T-cell (primary cell): ENCODE data around the gene FJX1. TPM values are rescaled to one million over a fixed set of nuclear protein-coding genes. Genes with fewer than 3 reads are reported as not detected.

ENCODE experiments used
- ATAC-seq, 4 experiments: fragments of 200-7000 bp in 3 of 4; fragments of 150-1000 bp in 1 of 4; cut with Tn5 transposase; replicated peaks in 1 of 4; 1 replicate in 3 of 4; 2 replicates in 1 of 4; pipeline ENCODE4 v1.10.0; 2021; ENCODE audit warnings: moderate library complexity in 3 of 4, mild to moderate bottlenecking in 2 of 4, moderate number of reproducible peaks in 1 of 4
- CTCF ChIA-PET, 2 donors: fragments of 300-600 bp; sonication (Branson Sonifier 250); formaldehyde crosslinking; loops; one replicate each; lab custom pipeline; 2022; ENCODE audit warnings: antibody characterized with exemption in 2 of 2; lab: Charles Lee
- POLR2A ChIA-PET, 2 donors: fragments of 300-600 bp; sonication (Branson Sonifier 250); formaldehyde crosslinking; loops; one replicate each; lab custom pipeline; 2022; ENCODE audit warnings: antibody characterized with exemption in 2 of 2; lab: Charles Lee
- DNase-seq, 35 experiments: peaks; one replicate each; pipeline versions ENCODE4 v3.0.0 to v3.0.0-alpha.2; 2013 to 2023
- H3K27ac ChIP-seq: one replicate; pipeline ENCODE4 v1.5.1; 2013; ENCODE audit warnings: low read length
- H3K27me3 ChIP-seq, 2 experiments: replicated peaks in 1 of 2; 1 replicate in 1 of 2; 2 replicates in 1 of 2; pipeline versions ENCODE4 v1.6.1 to v1.7.0; 2013; ENCODE audit warnings: low read length in 1 of 2, mixed read lengths in 1 of 2; ENCODE audit not compliant: control insufficient read depth in 2 of 2, insufficient read depth in 2 of 2; ENCODE audit errors: extremely low read depth in 1 of 2
- H3K36me3 ChIP-seq, 2 donors: 1 replicate in 1 of 2; 2 replicates in 1 of 2; pipeline versions ENCODE4 v1.6.1 to v1.7.0; 2013; ENCODE audit warnings: low read length in 1 of 2; ENCODE audit not compliant: control insufficient read depth in 2 of 2, insufficient read depth in 1 of 2; ENCODE audit errors: extremely low read depth in 1 of 2
- H3K4me1 ChIP-seq, 2 experiments: 1 replicate in 1 of 2; 2 replicates in 1 of 2; pipeline versions ENCODE4 v1.6.1 to v1.7.0; 2013; ENCODE audit warnings: low read length in 2 of 2, mixed read lengths in 1 of 2; ENCODE audit not compliant: insufficient read depth in 2 of 2, control insufficient read depth in 1 of 2; ENCODE audit errors: extremely low read depth in 1 of 2
- H3K4me3 ChIP-seq, 2 donors: 1 replicate in 1 of 2; 2 replicates in 1 of 2; pipeline versions ENCODE4 v1.5.1 to v1.7.0; 2013; ENCODE audit warnings: mild to moderate bottlenecking in 2 of 2, low read length in 1 of 2, moderate library complexity in 1 of 2; ENCODE audit not compliant: control insufficient read depth in 1 of 2; ENCODE audit errors: extremely low read depth in 1 of 2
- H3K9me3 ChIP-seq: 2 replicates; pipeline ENCODE4 v1.7.0; 2013
- H3K27ac Mint-ChIP-seq, 2 donors: one replicate each; pipeline ENCODE4 v1.8.0; 2020 to 2021; ENCODE audit warnings: mild to moderate bottlenecking in 2 of 2, mixed read lengths in 2 of 2
- H3K27me3 Mint-ChIP-seq, 2 donors: one replicate each; pipeline ENCODE4 v1.8.0; 2021 to 2022; ENCODE audit warnings: mixed read lengths in 2 of 2
- H3K36me3 Mint-ChIP-seq: one replicate; pipeline ENCODE4 v1.8.0; 2021; ENCODE audit warnings: mixed read lengths
- H3K4me1 Mint-ChIP-seq, 3 donors: one replicate each; pipeline ENCODE4 v1.8.0; 2020 to 2022; ENCODE audit warnings: mixed read lengths in 3 of 3, mild to moderate bottlenecking in 1 of 3
- H3K4me3 Mint-ChIP-seq, 3 donors: one replicate each; pipeline ENCODE4 v1.8.0; 2020 to 2022; ENCODE audit warnings: mild to moderate bottlenecking in 3 of 3, mixed read lengths in 3 of 3, moderate library complexity in 3 of 3
- H3K9me3 Mint-ChIP-seq, 3 donors: one replicate each; pipeline ENCODE4 v1.8.0; 2020 to 2022; ENCODE audit warnings: mixed read lengths in 3 of 3
- WGBS: methylation state at CpG from one replicate; pipeline ENCODE4 v1.1.5; 2013; ENCODE audit warnings: missing lambda C conversion rate; ENCODE audit not compliant: insufficient coverage; 5-methylcytosine and 5-hydroxymethylcytosine counted together
- total RNA-seq, 35 experiments: library from RNA in 6 of 35; stranded (reverse) in 6 of 35; fragments of 120-200 nt in 1 of 35; gene quantifications; one replicate each; pipeline versions ENCODE4 v1.2.1 to v1.2.4 and lab custom pipeline; 2013 to 2026

Gene FJX1
- total RNA-seq, 5 donors from 2014 or later (not counting 1 experiment from before 2014, with no cell fraction given), result 0.23 TPM; not detected in 4

- Mint-ChIP-seq H3K27ac (no peak overlapping the region), H3K27me3 (peaks cover 39 to 51% of the 10 kb centered on the region in 2 donors), H3K4me1 (peaks cover 0 to 2% (median 0%) of the 10 kb centered on the region in 3 donors), H3K4me3 (no peak overlapping the region), H3K36me3 (no peaks in the 10 kb centered on the region), H3K9me3 (no peaks in the 10 kb centered on the region)
- Histone ChIP-seq H3K27me3 (peaks cover 0 to 3% of the 10 kb centered on the region in 2 experiments), H3K36me3 (no peaks in the 10 kb centered on the region), H3K27ac (no peak overlapping the region), H3K4me3 (no peak overlapping the region), H3K4me1 (no peaks in the 10 kb centered on the region), H3K9me3 (no peaks in the 10 kb centered on the region)
- DNase-seq (no peak), ATAC-seq (no peak)
- ChIA-PET CTCF (interaction anchor here in 1 of 2 donors (0.5 kb wide), 1 partner anchor 136 kb away, joined by 3 read pairs; no protein-coding TSS in a partner anchor), POLR2A (no interaction called here)
- WGBS, result 0% methylated on average over 1 of the region's 1 CpG
These were observed 6.5 kb upstream of the FJX1 start for GRCh38 chr11:35611741-35612140.

- H3K9me3 ChIP-seq, result no peaks in the 10 kb centered on the region
- peaks cover 6 to 22% of the 10 kb centered on the region in 2 experiments for H3K27me3 ChIP-seq
- H3K4me1 ChIP-seq, result peaks cover 6 to 18% of the 10 kb centered on the region in 2 experiments
- Mint-ChIP-seq H3K36me3 (no peaks in the 10 kb centered on the region), H3K4me3 (no peak overlapping the region), H3K27me3 (peaks cover 32 to 58% of the 10 kb centered on the region in 2 donors), H3K9me3 (no peaks in the 10 kb centered on the region), H3K4me1 (peaks cover 10 to 13% (median 10%) of the 10 kb centered on the region in 3 donors), H3K27ac (no peak overlapping the region)
- no peaks in the 10 kb centered on the region for H3K36me3 ChIP-seq
- ChIA-PET POLR2A (no interaction called here), CTCF (interaction anchor here (0.6 to 1.4 kb wide), 9 partner anchors 10 to 878 kb away, joined by 3 to 8 read pairs (median 4); no protein-coding TSS in a partner anchor)
- no peak overlapping the region for H3K4me3 ChIP-seq
- WGBS, result no CpG with 5 or more reads among the region's 1 CpG
- no peak overlapping the region for H3K27ac ChIP-seq
- ATAC-seq (no peak), DNase-seq (no peak)
These were observed 3.2 kb upstream of the FJX1 start for GRCh38 chr11:35614939-35615569.

GRCh38 chr11:35615921-35616900, 2.0 kb upstream of the FJX1 start:
- ChIA-PET POLR2A (no interaction called here), CTCF (interaction anchor here (0.6 to 1.3 kb wide), 9 partner anchors 8 to 877 kb away, joined by 3 to 8 read pairs (median 4); no protein-coding TSS in a partner anchor)
- Histone ChIP-seq H3K4me3 (no peak overlapping the region), H3K4me1 (peaks cover 6 to 20% of the 10 kb centered on the region in 2 experiments), H3K9me3 (no peaks in the 10 kb centered on the region), H3K36me3 (no peaks in the 10 kb centered on the region), H3K27me3 (peaks cover 6 to 26% of the 10 kb centered on the region in 2 experiments), H3K27ac (no peak overlapping the region)
- peak in 5 of 35 experiments; percentile 11 to 78 (median 15) for DNase-seq
- Mint-ChIP-seq H3K36me3 (no peaks in the 10 kb centered on the region), H3K4me1 (peaks cover 11 to 16% (median 14%) of the 10 kb centered on the region in 3 donors), H3K9me3 (no peaks in the 10 kb centered on the region), H3K27me3 (peaks cover 40 to 63% of the 10 kb centered on the region in 2 donors), H3K4me3 (peak overlapping the region in 1 of 3 donors; percentile 78), H3K27ac (no peak overlapping the region)
- peak in 2 of 4 experiments; percentile 21 to 55 for ATAC-seq
- 13% methylated on average over 2 of the region's 8 CpGs for WGBS

- Histone ChIP-seq H3K27me3 (peaks cover 10 to 26% of the 10 kb centered on the region in 2 experiments), H3K36me3 (no peaks in the 10 kb centered on the region), H3K4me3 (no peak overlapping the region), H3K4me1 (peaks cover 6 to 20% of the 10 kb centered on the region in 2 experiments), H3K27ac (no peak overlapping the region), H3K9me3 (no peaks in the 10 kb centered on the region)
- ATAC-seq (no peak), DNase-seq (no peak)
- Mint-ChIP-seq H3K9me3 (no peaks in the 10 kb centered on the region), H3K27ac (no peak overlapping the region), H3K27me3 (peaks cover 47 to 68% of the 10 kb centered on the region in 2 donors), H3K4me3 (peak overlapping the region; percentile 71 to 78 (median 78)), H3K36me3 (no peaks in the 10 kb centered on the region), H3K4me1 (peaks cover 11 to 16% (median 14%) of the 10 kb centered on the region in 3 donors)
- ChIA-PET POLR2A (no interaction called here), CTCF (interaction anchor here (0.7 to 0.8 kb wide), 2 partner anchors 11 to 950 kb away, joined by 4 to 8 read pairs; no protein-coding TSS in a partner anchor)
- WGBS, result 76% methylated on average over 6 of the region's 7 CpGs
These were observed 959 bp upstream of the FJX1 start for GRCh38 chr11:35617316-35617686.

- peak in 5 of 35 experiments; percentile 3 to 8 (median 4) for DNase-seq
- ATAC-seq, result peak; percentile 26 to 58 (median 50)
- peaks cover 10 to 30% of the 10 kb centered on the region in 2 experiments for H3K27me3 ChIP-seq
- H3K27me3 Mint-ChIP-seq, result peaks cover 50 to 66% of the 10 kb centered on the region in 2 donors
- H3K9me3 ChIP-seq, result no peaks in the 10 kb centered on the region
- no peaks in the 10 kb centered on the region for H3K36me3 ChIP-seq
- no peaks in the 10 kb centered on the region for H3K9me3 Mint-ChIP-seq
- under 1% methylated on average over 91 of the region's 91 CpGs for WGBS
- no peaks in the 10 kb centered on the region for H3K36me3 Mint-ChIP-seq
- peak overlapping the region in 1 of 2 donors; percentile 71 for H3K4me3 ChIP-seq
- peak overlapping the region in 1 of 3 donors; percentile 78 for H3K4me3 Mint-ChIP-seq
- H3K27ac ChIP-seq, result no peak overlapping the region
- H3K4me1 Mint-ChIP-seq, result peaks cover 11 to 16% (median 14%) of the 10 kb centered on the region in 3 donors
- POLR2A ChIA-PET, result no interaction called here
- CTCF ChIA-PET, result no interaction called here
- H3K27ac Mint-ChIP-seq, result no peak overlapping the region
- H3K4me1 ChIP-seq, result peaks cover 6 to 20% of the 10 kb centered on the region in 2 experiments
These were observed 346 bp downstream of the FJX1 start for GRCh38 chr11:35618497-35619115.
